Glutamatergic neuron (in vitro differentiated cells): ENCODE results near the gene TMEM41A. TPM values are rescaled to one million over a fixed set of nuclear protein-coding genes. Genes with fewer than 3 reads are reported as not detected.
"Not testable (repeated sequence)": the region's sequence is repeated elsewhere in the genome, so short reads cannot be mapped to it uniquely, and the experiment has no call there.

Experiments
- DNase-seq: peaks from one replicate; pipeline ENCODE4 v3.0.0; 2022
- H3K27ac Mint-ChIP-seq: one replicate; pipeline ENCODE4 v1.8.0; 2020; ENCODE audit warnings: mild to moderate bottlenecking, mixed read lengths, inconsistent platforms; ENCODE audit not compliant: unreplicated experiment
- H3K27me3 Mint-ChIP-seq: one replicate; pipeline ENCODE4 v1.8.0; 2020; ENCODE audit warnings: mild to moderate bottlenecking, moderate library complexity, mixed read lengths, inconsistent platforms; ENCODE audit not compliant: unreplicated experiment
- H3K36me3 Mint-ChIP-seq: one replicate; pipeline ENCODE4 v1.8.0; 2020; ENCODE audit warnings: mild to moderate bottlenecking, mixed read lengths, inconsistent platforms; ENCODE audit not compliant: unreplicated experiment
- H3K4me1 Mint-ChIP-seq: one replicate; pipeline ENCODE4 v1.8.0; 2020; ENCODE audit warnings: mild to moderate bottlenecking, low read depth, mixed read lengths, inconsistent platforms; ENCODE audit not compliant: unreplicated experiment
- H3K4me3 Mint-ChIP-seq: one replicate; pipeline ENCODE4 v1.8.0; 2020; ENCODE audit warnings: mild to moderate bottlenecking, mixed read lengths, inconsistent platforms; ENCODE audit not compliant: unreplicated experiment
- H3K9me3 Mint-ChIP-seq: one replicate; pipeline ENCODE4 v1.8.0; 2020; ENCODE audit warnings: mild to moderate bottlenecking, moderate library complexity, mixed read lengths, inconsistent platforms; ENCODE audit not compliant: unreplicated experiment
- total RNA-seq: library from RNA; stranded (reverse); fragmentation: NEBNext Ultra II Directional; extraction: Animal tissue kit (Norgen Biotek cat#: 25700); gene quantifications from one replicate; pipeline ENCODE4 v1.2.1, GENCODE V29; 2021; ENCODE audit not compliant: unreplicated experiment
- TF ChIP-seq, protein P1 (sequence below): fragments of 200-600 bp; sonication (generic); IDR thresholded peaks from one replicate; pipeline ENCODE4 v1.5.0; 2021; ENCODE audit not compliant: partially characterized antibody, unreplicated experiment

Gene TMEM41A
- total RNA-seq, 1 donor from 2014 or later = 12.6 TPM

DNA sequence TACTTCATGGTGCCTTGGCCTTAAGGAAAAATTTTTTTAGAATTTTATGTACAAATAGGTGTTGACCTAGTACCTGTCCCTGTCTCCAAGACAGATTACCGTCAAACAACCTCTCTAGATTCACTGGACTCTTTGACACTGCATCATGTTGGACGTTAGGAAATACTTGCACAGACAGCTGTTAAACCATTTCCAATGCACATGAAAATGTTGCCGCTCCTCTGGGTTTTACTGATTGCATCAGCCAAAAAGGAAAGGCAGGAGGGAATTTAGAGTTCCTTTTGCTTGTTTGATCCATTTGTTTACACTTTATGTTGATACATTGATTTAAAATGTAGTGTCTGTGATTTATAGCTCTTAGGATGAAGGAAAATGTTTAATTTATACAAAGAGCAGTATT lies 14.5 kb downstream of the TMEM41A start:
- H3K36me3 Mint-ChIP-seq = peaks cover 20% of the 10 kb centered on the region
- H3K27ac Mint-ChIP-seq = no peak overlapping the region
- H3K4me3 Mint-ChIP-seq = no peak overlapping the region
- H3K4me1 Mint-ChIP-seq = peaks cover 2% of the 10 kb centered on the region
- TF ChIP-seq, protein P1, sequence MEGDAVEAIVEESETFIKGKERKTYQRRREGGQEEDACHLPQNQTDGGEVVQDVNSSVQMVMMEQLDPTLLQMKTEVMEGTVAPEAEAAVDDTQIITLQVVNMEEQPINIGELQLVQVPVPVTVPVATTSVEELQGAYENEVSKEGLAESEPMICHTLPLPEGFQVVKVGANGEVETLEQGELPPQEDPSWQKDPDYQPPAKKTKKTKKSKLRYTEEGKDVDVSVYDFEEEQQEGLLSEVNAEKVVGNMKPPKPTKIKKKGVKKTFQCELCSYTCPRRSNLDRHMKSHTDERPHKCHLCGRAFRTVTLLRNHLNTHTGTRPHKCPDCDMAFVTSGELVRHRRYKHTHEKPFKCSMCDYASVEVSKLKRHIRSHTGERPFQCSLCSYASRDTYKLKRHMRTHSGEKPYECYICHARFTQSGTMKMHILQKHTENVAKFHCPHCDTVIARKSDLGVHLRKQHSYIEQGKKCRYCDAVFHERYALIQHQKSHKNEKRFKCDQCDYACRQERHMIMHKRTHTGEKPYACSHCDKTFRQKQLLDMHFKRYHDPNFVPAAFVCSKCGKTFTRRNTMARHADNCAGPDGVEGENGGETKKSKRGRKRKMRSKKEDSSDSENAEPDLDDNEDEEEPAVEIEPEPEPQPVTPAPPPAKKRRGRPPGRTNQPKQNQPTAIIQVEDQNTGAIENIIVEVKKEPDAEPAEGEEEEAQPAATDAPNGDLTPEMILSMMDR = no peak
- H3K9me3 Mint-ChIP-seq = peaks cover 5% of the 10 kb centered on the region
- peaks cover 2% of the 10 kb centered on the region for H3K27me3 Mint-ChIP-seq
- no peak for DNase-seq

DNA sequence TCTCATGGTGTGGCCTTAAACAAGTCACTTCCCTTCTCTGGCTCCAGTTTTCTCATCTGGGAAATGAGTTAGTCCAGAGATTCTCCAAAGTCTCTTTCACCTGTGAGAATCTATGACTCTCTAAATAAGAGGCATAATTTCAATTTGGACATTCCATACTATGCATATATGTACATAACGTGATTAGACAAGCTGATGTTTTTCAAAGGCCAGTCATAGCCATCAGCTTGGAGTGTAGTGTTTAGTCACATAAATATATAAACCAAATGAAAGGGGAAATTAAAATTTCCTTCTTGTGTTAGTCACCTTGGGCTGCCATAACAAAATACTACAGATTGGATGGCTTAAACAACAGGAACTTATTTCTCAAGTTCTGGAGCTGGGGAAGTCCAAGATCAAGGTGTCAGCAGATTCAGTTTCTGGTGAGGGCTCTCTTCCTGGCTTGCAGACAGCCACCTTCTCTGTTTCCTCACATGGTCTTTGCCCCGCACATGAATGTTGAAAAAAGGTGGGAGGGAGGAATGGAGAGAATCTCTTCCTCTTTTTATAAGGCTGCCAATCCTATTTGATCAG lies 19.4 kb downstream of the TMEM41A start:
- Mint-ChIP-seq H3K27me3 (peaks cover 2% of the 10 kb centered on the region), H3K4me1 (no peaks in the 10 kb centered on the region), H3K27ac (no peak overlapping the region)

DNA sequence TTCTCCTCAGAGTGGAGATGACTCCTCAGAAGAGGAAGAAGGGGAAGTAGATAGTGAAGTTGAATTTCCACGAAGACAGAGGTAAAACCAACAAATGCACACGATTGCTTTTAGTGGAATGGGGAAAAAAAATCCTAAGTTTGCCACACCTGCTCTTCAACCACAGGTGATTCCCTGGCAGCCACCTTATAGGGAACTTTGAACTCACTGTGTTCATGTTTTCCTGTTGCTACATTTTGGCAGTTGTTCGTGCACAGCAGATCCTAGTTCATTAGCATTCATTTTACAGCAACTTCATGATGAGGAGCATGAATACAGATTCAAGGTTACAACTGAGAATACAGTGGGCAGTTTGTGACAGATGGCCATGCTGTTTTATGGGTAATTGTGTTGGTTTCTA lies 21.5 kb downstream of the TMEM41A start:
- Mint-ChIP-seq H3K4me1 (no peaks in the 10 kb centered on the region), H3K36me3 (peaks cover 21% of the 10 kb centered on the region), H3K4me3 (no peak overlapping the region), H3K27me3 (no peaks in the 10 kb centered on the region), H3K27ac (no peak overlapping the region), H3K9me3 (peaks cover 11% of the 10 kb centered on the region)
- no peak for DNase-seq
- TF ChIP-seq, protein P1 = no peak

More for the DNA sequence above, 19.4 kb downstream of the TMEM41A start:
- DNase-seq = no peak
- TF ChIP-seq, protein P1 = no peak
- peaks cover 27% of the 10 kb centered on the region for H3K36me3 Mint-ChIP-seq
- peaks cover 10% of the 10 kb centered on the region for H3K9me3 Mint-ChIP-seq
- H3K4me3 Mint-ChIP-seq = no peak overlapping the region

DNA sequence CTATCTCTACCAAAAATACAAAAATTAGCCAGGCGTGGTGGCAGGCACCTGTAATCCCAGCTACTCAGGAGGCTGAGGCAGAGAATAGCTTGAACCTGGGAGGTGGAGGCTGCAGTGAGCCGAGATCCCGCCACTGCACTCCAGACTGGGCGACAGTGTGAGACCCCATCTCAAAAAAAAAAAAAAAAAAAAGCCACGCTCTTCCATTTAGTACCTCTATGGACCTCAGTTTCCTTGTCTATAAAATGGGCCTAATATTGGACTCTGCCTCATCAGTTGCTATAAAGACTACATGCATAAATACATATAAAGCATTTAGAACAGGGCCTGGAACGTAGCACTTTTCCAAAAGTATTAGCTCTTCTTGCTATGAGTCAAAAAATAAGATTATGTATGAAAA lies 23.9 kb downstream of the TMEM41A start:
- H3K9me3 Mint-ChIP-seq = peaks cover 10% of the 10 kb centered on the region
- DNase-seq, H3K27me3 Mint-ChIP-seq, H3K27ac Mint-ChIP-seq, H3K4me1 Mint-ChIP-seq, H3K4me3 Mint-ChIP-seq, H3K36me3 Mint-ChIP-seq: not testable (repeated sequence)

DNA sequence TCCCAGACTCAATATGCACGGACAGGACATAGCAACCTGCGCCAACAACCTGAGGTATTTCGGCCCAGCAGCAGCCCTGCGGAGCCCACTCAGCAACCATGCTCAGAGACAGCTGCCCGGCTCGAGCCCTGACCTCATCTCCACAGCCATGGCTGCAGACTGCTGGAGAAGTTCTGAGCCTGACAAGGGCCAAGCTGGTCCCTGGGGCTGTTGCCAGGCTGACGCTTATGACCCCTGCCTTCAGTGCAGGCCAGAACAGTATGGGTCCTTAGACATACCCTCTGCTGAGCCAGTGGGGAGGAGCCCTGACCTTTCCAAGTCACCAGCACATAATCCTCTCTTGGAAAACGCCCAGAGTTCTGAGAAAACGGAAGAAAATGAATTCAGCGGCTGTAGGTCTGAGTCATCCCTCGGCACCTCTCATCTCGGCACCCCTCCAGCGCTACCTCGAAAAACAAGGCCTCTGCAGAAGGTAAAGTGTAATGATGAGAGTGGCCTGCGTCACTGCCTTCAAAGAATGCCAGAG lies 25.5 kb downstream of the TMEM41A start:
- no peak overlapping the region for H3K27ac Mint-ChIP-seq
- no peaks in the 10 kb centered on the region for H3K4me1 Mint-ChIP-seq
- H3K9me3 Mint-ChIP-seq = peaks cover 10% of the 10 kb centered on the region
- H3K27me3 Mint-ChIP-seq = peaks cover 2% of the 10 kb centered on the region
- TF ChIP-seq, protein P1 = no peak
- no peak overlapping the region for H3K4me3 Mint-ChIP-seq
- DNase-seq = no peak
- peaks cover 7% of the 10 kb centered on the region for H3K36me3 Mint-ChIP-seq
